ENCODE results near the gene TMEM94.
"Not testable (repeated sequence)": the region's sequence is repeated elsewhere in the genome, so short reads cannot be mapped to it uniquely, and the experiment has no call there.

The TMEM94 gene

DNA sequence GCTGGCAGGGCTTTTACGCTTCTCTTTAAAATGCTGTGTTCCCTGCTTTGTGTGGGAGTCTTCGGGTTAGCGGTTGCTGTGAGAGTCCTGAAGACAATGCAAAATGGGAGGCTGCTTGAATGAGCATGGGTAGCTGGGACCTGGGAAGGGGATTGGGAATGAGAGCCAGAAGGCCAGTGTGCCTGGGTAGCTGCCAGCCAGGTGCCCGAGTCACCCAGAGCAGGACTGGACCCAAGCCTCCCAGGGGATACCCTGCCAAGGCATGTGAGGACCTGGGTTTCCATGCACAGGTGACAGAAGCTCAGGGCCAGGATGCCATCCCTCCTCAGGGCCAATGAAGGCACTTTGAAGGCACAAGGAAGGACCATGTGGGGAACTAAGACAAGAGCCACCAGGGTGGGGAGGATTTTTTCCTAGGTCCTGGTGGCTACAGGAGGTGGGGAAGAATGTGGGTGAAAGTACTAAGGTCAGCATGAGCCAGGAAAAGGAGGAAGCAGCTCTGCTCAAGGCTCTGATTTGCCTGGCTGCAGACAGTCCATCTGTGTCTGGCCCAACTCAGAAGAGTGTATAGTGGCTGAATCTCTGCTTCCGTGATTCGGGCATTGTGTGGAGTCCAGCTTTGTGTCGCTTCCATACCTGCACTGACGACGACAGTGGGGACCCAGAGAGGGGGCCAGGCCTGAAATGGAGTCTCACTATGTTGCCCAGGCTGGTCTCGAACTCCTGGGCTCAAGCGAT lies 20.5 kb downstream of the TMEM94 start:
- DNase-seq (ENCODE audit: low read depth in 2 of 2) = no peak

DNA sequence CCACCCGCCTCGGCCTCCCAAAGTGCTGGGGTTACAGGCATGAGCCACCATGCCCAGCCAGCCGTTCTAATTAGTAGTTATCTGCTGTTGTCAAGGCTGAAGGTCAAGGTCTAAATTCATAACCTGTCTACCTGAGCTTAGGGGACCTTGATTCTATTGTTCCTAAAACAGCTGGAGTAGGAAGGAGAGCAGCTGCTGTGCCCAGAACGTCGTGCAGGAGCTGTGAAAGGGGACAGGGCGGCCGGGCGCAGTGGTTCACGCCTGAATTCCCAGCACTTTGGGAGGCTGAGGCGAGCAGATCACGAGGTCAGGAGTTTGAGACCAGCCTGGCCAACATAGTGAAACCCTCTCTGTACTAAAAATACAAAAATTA lies 21.0 kb downstream of the TMEM94 start:
- DNase-seq (ENCODE audit: low read depth in 2 of 2) = not testable (repeated sequence)

DNA sequence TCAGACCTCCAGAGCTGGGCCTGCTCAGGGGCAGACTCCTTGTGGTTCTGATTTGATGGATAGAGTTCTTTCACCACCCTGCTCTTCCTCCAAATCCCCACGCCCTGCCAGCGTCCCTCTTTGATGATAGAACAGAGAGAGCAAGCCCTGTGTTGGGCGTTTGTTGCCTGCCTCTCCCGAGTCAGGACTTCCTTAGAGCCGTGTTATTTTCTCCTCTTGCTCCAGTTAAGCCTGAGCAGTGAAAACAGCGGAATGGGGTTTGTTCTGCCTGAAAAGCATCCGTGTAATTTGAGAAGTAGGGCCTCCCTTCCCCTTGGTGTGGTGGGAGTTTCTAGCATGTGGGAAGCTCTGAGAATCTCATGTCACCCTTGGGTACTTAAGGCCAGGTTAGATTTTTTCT lies 22.1 kb downstream of the TMEM94 start:
- DNase-seq (ENCODE audit: low read depth in 2 of 2) = no peak

DNA sequence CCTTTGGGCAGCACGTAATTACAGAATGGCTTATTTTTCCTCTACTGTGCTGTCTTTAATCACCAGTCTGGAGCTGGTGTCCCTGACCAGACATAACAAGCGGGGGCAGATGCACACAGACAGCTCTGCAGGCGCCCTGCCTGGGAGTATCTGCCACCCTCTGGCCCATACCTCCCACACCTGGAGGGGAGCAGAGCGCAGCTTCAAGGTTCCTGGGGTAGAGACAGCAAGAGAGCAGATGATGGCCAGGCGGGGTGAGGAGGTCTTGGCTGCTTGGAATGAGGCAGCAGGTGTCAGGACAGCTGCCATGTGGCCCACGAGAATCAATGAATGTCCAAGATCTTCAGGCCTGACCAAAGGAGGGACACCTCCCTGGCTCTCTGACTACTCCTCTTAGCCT lies 23.8 kb downstream of the TMEM94 start:
- no peak for DNase-seq (ENCODE audit: low read depth in 2 of 2)

DNA sequence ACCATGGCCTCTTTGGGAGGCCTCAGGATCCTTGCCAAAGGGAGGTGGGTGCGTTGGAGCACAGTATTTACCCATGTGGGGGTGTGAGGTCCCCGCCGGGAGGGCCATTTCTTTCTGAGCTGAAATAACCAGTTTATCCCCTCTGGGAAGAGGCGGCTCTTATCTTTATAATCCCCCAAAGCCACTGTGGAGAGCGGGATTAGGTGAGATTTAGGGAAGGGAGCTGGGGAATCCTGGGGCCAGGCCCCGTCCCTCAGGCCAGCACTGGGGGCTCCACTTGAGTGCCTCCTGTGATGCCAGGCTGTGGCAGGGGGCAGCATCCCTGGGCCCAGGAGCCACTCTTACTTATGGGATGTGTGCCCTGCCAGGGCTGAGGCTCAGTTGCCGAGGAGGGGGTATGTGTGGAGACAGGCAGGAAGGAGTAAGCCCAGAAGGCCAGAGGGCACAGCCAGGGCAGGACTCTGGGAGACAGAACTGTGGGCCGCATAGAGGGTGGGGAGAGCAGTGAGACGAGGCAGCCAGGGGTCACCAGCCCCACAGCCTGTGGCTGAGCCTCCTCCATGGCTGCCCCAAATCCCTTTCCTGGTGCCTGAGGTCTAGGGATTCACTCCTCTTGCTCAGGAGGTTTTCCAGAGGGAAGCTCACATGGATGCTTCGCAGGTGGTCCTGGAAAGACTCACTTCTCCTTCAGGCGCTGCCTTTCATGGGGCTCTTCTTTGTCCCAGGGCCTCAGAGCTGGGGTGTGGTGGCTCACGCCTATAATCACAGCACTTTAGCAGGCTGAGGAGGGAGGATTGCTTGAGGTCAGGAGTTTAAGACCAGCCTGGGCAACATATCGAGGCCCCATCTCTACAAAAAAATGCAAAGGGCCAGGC lies 25.0 kb downstream of the TMEM94 start:
- no peak for DNase-seq (ENCODE audit: low read depth in 2 of 2)

DNA sequence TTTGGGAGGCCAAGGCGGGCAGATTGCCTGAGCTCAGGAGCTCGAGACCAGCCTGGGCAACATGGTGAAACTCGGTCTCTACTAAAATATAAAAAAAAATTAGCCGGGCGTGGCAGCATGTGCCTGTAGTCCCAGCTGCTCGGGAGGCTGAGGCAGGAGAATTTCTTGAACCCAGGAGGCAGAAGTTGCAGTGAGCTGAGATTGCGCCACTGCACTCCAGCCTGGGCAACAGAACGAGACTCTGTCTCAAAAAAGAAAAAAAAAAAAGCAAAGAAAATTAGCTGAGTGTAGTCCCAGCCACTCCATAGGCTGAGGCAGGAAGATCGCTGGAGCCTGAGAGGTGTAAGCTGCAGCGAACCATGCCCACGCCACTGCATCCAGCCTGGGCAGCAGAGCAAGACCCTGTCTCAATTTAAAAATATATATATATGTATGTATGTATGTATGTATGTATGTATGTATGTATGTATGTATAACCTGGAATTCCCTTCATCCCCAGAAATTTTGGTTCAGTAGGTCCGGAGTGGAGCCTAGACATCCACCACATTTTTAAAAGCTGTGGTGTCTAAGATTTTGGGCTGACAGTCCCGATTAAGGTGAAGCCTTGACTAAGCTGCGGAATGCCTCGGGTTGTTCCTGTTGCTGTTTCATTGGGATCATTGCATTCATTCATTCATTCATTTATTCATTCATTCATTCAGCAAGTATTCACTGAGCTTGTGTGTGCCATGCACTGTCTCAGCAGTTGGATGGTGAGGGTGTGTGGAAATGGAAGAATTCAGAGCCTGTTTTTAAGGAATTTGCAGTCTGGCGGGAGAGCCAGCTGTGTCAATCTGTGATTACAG lies 25.9 kb downstream of the TMEM94 start:
- DNase-seq (ENCODE audit: low read depth in 2 of 2) = no peak

DNA sequence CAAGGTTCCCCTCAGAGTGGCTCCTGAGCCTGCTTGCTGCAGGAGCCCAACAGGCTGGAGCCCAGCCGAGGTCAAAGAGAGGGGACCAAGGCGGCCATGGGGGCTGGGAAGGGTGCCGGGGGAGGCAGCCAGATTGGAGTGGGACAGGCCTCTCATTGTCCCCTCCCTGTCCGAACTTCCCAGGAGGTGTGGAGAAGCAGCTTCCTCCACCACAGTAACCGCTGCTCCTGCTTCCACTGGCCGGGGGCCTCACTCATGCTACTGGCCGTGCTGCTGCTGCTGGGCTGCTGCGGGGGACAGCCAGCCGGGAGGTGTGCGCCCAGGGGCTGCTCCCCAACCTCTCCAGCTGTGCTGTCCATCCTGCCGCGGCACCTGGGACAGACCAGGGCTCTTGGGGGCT lies 29.3 kb downstream of the TMEM94 start:
- DNase-seq (ENCODE audit: low read depth in 2 of 2) = no peak

DNA sequence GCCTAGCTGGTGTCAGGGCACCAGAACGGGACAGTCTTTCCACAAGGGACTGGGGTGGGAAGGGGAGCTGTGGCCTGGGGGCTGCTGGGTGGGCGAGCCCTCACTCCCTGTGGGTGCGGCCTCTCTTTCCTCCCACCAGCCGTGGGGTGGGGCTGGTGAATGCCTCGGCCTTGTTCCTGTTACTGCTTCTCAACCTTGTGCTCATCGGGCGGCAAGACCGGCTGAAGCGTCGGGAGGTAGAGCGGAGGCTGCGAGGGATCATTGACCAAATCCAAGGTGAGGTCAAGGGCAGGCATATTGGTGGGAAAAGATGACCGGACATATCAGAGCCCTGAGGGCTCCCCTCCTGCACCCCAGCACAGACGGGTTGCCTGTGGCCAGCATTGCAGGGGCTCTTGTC lies 29.7 kb downstream of the TMEM94 start:
- no peak for DNase-seq (ENCODE audit: low read depth in 2 of 2)

DNA sequence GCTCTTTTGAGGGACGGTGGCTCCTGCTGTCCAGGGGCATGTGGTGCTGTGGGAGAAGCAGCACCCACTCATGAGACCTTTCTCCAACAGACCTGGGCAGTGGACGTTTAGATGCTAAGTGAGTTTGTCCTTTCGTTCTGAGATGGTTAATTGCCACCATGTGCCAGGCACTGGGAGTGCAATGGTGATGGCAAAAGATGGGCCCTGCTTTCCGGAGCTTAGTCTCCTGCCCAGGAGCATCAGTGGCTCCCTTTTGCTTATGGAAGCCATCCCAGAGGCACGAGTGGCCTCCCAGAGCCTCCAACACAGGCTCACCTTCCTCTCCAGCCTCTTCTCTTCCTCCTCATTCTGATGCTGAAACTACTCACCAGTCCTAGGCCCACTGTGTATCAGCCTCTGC lies 30.5 kb downstream of the TMEM94 start:
- no peak for DNase-seq (ENCODE audit: low read depth in 2 of 2)

DNA sequence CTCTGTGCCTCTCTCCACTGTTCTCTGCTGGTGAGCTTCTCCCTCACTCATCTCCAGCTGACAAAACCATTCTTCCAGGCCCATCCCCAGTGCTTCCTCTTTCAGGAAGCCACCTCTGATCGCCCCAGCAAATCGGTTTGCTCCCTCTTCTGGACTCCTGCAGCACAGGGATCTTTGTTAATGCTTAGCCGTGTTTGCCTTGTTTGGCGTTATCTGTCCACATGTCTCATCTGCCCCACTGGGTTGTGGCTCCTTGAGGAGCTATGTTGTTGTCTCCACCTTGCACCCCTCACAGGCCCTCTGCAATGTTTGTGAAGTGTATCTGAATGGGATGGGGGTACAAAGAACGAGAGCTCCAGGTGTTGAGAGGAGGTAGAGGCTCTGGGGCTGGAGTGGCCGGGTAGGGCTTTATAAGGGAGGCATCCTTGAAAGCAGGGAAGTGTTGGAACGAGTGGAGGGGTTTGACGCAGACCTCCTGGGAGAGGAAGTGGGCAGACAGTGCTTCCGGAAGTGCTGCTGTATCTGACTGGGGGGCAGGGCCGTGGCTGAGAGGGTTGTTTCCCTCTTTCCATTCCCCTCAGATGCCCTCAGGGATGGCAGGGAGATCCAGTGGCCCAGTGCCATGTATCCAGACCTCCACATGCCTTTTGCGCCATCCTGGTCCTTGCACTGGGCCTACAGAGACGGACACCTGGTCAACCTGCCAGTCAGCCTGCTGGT lies 31.1 kb downstream of the TMEM94 start:
- DNase-seq (ENCODE audit: low read depth in 2 of 2) = peak; percentile 25 to 33

DNA sequence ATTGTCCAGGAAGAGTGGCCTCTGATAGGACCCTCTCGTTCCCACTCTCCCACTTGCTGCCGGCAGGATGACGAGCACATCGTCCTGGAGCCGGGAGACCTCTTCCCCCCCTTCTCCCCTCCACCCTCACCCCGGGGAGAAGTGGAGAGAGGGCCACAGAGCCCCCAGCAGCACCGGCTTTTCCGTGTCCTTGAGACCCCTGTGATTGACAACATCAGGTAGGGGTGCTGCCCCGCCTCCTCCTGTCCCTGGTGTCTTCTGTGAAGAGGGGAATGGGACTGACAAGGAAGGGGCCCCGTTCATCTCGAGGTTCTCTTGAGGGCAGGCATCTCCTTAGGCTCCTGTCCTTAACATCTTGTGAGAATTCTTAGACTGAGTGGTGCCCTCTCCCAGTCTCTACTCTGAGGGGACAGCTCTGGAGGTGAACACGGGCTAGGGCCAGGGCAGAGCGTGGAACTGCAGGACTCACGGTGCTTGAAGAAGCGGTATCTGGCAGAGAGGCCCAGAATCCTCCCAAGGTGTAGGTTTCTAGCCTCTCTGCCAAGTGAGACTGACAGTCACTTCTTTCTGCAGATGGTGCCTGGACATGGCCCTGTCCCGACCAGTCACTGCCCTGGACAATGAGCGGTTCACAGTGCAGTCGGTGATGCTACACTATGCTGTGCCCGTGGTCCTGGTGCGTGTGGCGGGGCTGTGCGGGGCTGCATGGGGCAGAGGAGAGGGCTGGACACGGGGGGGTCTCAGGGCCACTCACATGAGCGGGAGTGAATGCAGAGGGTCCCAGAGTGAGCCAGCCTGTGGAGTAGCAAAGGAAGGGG lies 32.5 kb downstream of the TMEM94 start:
- DNase-seq (ENCODE audit: low read depth in 2 of 2) = no peak

DNA sequence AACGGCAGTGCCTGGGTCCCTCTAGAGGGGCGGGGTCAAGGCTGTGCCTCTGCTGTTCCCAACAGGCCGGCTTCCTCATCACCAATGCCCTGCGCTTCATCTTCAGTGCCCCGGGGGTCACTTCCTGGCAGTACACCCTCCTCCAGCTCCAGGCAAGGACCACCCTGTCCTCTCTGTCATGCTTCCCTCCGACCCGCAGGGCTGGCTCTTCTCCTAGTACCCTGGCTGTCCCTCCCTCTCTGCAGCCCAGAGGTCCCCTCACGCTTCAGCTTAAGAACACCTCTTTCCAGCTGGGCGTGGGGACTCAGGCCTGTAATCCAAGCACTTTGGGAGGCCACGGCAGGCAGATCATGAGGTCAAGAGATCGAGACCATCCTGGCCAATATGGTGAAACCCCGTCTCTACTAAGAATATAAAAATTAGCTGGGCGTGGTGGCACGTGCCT lies 33.1 kb downstream of the TMEM94 start:
- no peak for DNase-seq (ENCODE audit: low read depth in 2 of 2)

DNA sequence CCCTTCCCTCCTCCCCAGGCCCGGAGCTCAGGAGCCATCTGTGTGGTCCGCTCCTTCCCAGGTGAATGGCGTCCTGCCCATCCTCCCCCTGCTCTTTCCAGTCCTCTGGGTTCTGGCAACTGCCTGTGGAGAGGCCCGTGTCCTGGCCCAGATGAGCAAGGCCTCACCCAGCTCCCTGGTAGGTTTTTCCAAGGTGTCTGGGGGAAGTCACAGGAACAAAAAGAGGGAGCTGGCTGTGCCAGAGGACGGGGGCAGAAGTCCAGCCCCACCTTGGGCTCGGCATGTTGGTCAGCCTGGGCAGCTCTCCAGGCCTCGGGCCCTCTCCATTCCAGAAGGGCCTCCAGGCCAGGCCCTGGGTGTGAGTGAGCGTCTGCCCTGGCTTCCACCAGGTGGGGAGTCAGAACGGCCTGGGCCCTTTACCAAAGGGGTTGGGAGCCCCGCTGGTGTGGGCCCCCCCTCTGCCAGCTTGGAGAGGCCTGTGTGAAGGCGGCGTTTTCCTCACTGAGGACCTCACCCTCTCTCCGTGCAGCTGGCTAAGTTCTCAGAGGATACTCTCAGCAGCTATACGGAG lies 33.8 kb downstream of the TMEM94 start:
- no peak for DNase-seq (ENCODE audit: low read depth in 2 of 2)

DNA sequence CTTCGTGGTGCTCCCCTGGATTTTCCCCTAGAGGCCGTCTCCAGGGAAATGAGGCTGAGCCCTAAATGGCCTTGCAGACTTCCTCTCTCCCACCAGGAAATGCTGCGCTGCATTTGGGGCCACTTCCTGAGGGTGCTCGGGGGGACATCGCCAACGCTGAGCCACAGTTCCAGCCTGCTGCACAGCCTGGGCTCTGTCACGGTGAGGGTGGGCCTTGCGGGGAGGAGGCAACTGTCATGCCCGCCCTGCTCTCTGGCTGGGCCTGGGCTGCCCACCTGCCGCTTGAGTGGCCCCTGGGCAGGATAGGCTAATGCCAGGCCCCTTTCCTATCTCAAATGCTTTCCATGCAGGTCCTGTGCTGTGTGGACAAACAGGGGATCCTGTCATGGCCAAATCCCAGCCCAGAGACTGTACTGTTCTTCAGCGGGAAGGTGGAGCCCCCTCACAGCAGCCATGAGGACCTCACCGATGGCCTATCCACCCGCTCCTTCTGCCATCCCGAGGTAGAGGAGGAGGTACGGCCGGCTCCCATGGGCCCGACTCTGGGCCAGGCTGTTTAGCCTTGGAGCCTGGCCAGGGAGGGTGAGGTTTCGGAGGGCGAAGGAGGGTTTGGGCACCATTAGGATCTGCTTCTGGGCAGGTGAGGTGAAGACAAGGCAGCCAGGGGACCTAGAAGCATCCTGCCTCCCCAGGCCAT lies 34.7 kb downstream of the TMEM94 start:
- no peak for DNase-seq (ENCODE audit: low read depth in 2 of 2)

DNA sequence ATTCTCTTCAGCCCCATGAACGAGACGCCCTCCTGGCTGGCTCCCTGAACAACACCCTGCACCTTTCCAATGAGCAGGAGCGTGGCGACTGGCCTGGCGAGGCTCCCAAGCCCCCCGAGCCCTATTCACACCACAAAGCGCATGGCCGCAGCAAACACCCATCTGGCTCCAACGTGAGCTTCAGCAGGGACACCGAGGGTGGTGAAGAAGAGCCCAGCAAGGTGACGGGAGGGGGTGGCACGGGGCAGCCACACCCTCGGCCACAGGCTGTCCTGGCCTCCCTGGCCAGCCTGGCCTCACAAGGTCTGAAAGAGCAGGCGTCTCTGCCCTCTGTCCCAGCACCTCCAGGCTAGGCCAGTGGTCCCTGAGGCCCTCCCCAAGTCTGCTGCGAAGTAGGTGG lies 35.2 kb downstream of the TMEM94 start:
- DNase-seq (ENCODE audit: low read depth in 2 of 2) = no peak

DNA sequence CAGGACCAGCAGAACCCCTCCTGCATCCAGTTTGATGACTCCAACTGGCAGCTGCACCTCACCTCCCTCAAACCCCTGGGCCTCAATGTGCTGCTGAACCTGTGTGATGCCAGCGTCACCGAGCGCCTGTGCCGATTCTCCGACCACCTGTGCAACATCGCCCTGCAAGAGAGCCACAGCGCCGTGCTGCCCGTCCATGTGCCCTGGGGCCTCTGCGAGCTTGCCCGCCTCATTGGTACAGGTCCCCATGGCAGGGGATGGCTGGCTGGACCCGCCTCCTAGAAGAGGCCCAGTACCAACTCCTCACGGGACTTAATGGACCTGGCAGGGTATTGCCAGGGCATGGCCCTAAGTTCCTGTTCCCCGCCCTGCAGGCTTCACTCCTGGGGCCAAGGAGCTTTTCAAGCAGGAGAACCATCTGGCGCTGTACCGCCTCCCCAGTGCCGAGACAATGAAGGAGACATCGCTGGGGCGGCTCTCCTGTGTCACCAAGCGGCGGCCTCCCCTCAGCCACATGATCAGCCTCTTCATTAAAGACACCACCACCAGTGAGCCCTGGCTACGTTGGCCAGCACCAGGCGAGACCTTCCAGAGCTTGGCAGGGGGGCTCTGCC lies 36.2 kb downstream of the TMEM94 start:
- DNase-seq (ENCODE audit: low read depth in 2 of 2) = no peak

DNA sequence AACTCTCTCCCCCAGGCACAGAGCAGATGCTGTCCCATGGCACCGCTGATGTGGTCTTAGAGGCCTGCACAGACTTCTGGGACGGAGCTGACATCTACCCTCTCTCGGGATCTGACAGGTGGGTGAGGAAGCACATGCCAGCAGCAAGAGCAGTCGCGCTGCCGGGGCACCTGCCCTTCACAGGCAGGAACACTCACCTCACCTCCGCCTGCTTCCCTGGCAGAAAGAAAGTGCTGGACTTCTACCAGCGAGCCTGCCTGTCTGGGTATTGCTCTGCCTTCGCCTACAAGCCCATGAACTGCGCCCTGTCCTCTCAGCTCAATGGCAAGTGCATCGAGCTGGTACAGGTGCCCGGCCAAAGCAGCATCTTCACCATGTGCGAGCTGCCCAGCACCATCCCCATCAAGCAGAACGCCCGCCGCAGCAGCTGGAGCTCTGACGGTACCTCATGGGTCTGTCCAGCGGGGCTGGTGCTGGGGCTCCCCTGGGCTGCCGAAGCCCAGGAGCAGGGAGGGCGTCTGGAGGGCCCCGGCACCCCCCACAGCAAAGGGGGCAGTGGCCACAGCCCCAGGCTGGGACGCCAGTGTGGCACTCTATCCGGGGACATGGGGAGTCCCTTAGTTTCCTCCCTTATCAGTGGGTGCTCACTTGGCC lies 37.2 kb downstream of the TMEM94 start:
- DNase-seq (ENCODE audit: low read depth in 2 of 2) = no peak

DNA sequence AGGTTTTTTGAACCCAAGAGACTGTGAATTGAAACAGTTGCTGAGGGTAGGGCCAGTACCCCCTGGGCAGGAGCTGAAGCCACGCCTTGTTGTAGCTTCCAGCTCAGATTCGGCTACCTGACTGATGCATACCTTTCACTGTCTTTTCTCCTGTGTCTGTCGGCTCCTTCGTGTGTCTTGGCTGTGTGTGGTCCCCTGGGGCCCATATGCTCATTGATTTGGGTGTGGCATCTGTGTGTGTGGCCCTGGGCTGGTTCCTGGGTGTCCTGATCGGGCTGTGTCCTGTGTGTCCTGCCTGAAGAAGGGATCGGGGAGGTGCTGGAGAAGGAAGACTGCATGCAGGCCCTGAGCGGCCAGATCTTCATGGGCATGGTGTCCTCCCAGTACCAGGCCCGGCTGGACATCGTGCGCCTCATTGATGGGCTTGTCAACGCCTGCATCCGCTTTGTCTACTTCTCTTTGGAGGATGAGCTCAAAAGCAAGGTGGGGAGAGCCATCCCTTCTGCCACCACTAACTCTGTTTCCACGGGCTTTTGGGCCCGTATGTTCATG lies 38.0 kb downstream of the TMEM94 start:
- no peak for DNase-seq (ENCODE audit: low read depth in 2 of 2)

DNA sequence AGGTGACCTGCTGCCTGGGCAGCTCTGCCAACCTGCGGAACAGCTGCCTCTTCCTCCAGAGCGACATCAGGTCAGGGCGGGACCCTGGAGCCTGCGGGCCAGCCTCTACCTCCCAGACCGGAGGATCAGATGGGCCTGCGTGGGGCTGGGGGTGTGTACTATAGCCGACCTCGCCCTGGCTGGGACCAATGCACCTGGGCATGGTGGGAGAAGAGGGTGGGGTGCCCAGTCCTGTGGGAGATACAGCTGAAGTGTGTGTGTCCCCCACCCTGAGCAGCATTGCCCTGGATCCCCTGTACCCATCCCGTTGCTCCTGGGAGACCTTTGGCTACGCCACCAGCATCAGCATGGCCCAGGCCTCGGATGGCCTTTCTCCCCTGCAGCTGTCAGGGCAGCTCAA lies 39.6 kb downstream of the TMEM94 start:
- no peak for DNase-seq (ENCODE audit: low read depth in 2 of 2)
